ENCODE data around the gene CNGA4.

The CNGA4 gene

GRCh38 chr11:6238902-6239301 is at the start of gene CNGA4:
Gene CNGA4, plus strand, starts transcription at chr11:6239089. Its CDS starts 118 bp downstream, at chr11:6239207.
- no peak for DNase-seq

DNA sequence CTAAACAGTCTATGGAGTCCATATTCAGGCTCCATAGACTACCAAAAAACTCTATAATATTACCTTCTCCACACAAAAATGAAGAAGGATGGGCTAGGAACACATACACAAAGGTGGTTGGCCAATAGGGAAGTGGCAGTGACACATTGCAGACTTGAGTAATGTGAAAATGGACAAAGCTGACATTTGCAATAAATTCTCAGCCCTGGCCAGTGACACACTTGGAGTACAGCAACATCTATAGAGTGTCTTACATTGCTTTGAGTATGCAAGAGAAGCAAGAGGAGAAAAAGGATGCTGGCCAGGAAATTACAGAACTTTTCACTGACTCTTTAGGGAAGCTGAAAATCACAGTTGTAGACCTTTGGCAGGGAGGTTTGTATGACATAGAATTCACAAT is 47.1 kb upstream of the CNGA4 start:
- DNase-seq, result no peak

DNA sequence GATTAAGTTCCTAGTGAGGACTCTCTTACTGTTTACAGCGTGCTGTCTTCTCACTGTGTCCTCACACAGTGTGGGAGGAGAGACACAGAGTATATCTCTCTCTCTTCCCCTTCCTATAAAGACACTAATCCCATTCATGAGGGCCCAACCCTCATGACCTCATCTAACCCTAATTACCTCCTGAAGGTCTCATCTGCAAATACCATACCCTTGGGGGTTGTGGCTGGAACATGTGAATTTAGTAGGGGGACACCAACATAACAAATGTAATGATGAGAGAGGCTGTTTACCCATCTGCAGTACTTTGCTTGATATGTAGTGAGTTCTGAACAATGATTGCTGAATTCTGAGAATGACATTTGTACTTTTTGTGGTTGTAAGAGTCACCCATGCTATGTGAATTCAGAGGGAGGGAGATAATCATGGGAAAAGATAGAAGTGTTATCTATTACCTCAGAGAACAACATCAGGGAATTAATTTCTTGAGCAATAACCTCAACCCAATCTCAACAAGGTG is 44.8 kb upstream of the CNGA4 start:
- DNase-seq, result no peak

GRCh38 chr11:6196396-6196795 is 42.5 kb upstream of the CNGA4 start:
- DNase-seq, result no peak

GRCh38 chr11:6197466-6198200 is 41.3 kb upstream of the CNGA4 start:
- DNase-seq, result no peak

- DNase-seq, result no peak
Measured at GRCh38 chr11:6199174-6199810, 39.6 kb upstream of the CNGA4 start, which contains the start of gene OR52W1. Gene OR52W1, plus strand, starts transcription at chr11:6199224. Its CDS starts 0 bp downstream, at chr11:6199224.

DNA sequence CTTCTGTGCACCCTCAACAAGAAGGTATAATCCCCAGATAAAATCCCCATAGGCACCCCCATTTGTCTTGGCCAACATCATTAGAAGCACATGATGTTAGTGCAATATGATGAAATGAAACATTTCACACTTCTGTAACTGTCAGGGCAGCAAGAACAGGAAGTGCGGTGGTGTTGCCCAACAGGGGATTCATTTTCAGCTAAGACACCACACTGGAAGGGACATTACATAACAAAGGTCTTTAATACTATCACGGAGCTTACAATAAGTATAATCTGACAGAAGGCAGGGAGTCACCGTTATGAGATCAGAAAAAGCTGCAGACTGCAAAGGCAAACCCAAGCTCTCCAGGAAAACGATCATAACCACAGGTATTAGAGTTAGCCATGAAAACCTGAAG is 37.9 kb upstream of the CNGA4 start:
- no peak for DNase-seq

DNA sequence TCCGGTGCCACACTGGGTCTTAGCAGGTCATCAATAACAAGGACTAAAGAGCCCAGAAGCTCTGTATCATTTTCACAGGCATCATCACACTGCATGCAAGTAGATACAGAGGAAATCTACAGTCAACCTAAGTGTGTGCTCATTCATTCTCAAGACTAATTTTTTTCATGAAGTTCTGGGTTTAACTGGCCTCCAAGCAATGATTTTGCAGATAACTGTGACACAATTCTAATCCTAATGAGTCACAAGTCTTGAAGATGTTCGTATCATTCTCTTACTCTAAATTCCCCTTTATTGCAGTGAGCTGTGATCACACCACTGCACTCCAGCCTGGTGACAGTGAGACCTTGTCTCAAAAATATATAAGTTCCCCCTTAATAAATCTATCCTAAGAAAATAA is 37.4 kb upstream of the CNGA4 start:
- no peak for DNase-seq

GRCh38 chr11:6202041-6202440 is 36.8 kb upstream of the CNGA4 start:
- no peak for DNase-seq

DNA sequence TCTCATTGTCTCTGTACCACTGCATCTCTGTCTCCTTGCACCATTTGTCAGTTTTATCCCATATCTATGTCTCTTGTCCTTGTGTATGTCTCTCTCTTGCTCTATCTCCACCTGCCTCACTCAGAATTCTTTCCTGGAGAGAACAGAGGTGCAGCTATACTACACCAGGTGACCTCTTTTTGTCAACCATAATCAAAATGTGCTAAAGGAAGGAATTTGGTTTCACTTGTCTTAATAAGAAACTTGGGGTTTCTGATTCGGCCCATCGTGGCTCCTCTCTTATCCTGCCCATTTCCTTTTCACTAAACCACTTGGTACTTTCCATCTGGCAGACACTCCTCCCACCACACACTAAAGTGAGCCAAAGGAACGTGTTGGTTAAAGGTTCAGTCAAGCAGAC is 35.6 kb upstream of the CNGA4 start:
- DNase-seq, result no peak

DNA sequence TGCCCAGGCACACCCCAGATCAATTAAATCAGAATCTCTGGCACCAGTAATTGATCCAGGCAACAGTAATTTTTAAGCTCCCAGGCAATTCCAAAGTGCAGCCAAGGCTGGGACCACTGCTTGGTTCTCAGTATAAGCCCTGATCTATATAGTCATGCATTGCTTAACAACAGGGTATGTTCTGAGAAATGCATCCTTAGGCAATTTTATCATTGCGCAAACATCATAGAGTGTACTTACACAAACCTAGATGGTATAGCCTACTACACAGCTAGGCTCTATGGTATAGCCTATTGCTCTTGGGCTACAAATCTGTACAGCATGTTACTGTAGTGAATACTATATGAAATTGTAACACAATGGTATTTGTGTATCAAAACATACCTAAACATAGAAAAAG is 34.2 kb upstream of the CNGA4 start:
- DNase-seq, result no peak

- no peak for DNase-seq
Measured at GRCh38 chr11:6205366-6205765, 33.5 kb upstream of the CNGA4 start, which contains the start of gene C11orf42. Gene C11orf42, plus strand, starts transcription at chr11:6205557. Its CDS starts 59 bp downstream, at chr11:6205616.

GRCh38 chr11:6206456-6207180 is 32.3 kb upstream of the CNGA4 start:
- DNase-seq, result no peak

DNA sequence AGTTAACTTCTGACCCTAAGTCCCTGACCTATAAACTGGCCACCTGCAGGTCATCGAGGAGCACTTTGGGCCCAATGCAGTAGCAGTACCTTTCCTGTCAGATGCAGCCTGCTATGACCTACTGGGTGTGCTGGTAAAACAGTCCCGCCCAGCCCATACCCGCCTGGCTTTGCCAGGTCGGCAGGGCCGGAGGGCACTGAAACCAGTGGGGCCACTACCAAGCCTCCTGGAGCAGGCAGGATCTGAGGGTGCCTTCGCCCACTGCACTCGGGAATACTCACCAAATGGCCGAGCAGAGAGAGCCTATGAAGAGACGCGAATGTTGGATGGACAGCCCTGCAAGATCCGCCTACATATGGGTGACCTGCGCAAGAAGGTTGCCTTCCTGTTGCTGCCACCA is 29.1 kb upstream of the CNGA4 start:
- no peak for DNase-seq

DNA sequence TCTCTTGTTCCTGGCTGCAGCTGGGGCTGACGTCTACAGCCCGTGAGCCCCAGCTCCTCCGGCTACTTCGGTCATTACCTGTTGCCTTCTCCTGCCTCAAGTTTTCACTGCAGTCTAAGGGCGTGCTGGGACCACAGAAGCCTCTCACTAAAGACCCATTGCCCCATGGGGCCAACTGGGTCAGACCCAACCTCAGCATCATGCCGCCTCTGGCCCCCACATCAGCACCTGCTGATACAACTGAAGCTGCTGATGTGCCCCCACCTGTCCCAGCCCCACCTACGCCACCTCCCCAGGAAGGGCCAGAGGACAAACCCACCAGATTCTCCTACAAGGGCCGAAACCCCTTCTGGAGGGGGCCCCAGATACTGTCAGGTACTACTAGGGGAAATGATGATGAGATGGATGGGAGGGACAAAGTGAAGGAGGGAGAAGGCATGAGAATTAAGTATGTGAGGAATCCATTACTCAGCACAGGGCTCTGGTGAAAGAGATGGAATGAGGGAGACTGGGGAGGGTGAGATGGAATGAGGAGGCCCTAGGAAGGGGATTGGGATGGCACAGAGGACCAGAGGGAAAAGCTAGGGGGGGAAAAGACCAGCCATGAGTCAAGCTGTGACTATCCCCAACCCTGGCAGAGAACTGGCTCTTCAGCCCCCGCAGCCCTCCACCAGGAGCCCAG is 28.5 kb upstream of the CNGA4 start:
- DNase-seq, result no peak

DNA sequence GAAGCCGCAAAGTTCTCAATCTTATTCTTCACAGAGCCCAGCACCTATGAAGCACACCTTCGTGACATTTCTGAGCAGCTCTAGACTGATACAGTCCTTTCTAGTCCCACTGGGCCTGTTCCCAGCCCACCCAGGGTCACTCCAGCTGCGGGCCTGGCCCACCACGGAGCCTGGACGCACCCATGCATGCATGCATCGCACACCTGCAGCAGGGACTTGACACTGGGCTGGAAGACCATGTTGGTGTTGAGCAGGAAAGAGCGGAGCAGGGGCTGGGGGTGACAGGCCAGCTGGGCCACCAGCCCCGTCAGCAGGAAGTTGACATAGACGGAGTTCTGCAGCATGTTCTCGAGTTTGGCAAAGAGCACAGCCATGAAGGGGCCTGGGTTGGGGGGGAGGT is 24.4 kb upstream of the CNGA4 start:
- DNase-seq, result no peak

DNA sequence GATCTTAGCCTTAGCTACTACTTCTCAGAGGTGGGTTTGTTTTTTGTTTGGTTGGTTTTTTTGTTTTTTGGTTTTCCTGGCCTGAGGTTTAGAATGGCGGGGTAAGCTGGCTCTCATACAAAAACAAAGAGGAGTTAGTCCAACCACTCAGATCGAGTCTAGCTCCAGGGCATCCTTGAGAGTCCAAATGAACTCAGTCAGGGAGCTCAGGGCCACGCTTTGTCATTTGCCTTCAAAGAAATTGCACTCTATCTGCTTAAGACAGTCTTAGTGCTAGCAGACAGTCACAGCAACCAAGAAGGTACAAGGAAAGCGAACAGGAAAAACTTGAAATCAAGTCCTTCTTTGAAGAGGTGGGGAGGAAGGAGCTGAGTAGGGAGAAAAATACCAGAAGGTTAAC is 22.4 kb upstream of the CNGA4 start:
- no peak for DNase-seq

DNA sequence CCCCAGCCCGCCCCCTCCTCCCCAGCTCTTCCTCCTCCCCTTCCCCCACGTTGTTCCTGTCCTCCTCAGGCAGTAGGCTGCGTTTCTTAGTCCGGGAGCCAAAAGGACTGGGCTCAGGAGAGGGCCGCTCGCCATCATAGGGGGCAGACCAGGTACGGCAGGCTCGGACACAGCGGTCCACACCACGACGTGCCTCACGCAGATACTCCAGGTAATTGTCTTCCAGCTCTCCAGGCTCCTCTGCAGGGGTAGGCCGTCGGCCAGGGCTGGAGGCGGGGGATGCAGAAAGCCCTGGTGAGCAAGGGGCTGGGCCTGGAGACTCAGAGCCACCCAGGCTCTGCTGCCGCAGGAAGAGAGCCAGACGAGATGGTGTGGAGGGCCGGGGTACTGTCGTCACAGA is 21.2 kb upstream of the CNGA4 start:
- DNase-seq, result no peak

GRCh38 chr11:6219359-6219758 is 19.5 kb upstream of the CNGA4 start:
- no peak for DNase-seq

DNA sequence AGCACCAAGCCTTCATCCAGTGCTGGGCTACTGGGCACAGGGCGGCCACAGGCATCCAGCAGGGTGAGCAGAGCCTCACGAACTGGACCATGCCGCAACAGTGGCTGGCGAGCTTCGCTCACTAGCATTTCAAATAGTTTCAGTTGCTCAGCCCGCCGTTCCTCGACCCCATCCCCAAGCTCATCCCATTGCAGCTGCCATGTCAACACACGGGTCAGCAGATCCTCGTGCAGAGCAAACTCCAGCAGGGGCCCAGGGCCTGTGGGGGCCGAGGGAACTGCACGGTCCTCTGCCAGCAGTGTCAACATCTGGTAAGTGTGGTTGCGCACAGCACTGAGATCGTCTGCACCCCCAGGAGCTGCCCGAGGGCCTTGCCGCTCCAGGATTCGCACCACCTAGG is 15.0 kb upstream of the CNGA4 start:
- DNase-seq, result no peak

DNA sequence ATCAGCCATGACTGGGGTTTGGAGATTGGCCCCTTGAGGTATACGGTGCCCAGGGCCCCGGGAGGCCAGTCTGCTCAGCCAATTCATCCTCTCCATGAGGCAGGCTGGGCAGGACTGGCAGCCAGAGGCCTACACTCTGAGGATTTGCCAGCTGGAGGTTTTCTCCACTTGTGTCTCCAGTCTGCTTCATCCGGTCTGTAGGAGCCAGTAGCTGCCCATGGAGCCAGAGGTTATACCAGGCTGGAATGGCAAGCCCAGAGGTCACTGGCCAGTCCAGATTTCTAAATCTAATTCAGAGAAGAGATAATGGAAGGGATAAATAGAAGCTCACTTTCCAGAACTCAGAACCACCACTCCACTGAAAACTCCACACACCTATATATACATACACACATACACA is 14.5 kb upstream of the CNGA4 start:
- DNase-seq, result no peak

GRCh38 chr11:6225024-6225423 is 13.9 kb upstream of the CNGA4 start:
- no peak for DNase-seq

DNA sequence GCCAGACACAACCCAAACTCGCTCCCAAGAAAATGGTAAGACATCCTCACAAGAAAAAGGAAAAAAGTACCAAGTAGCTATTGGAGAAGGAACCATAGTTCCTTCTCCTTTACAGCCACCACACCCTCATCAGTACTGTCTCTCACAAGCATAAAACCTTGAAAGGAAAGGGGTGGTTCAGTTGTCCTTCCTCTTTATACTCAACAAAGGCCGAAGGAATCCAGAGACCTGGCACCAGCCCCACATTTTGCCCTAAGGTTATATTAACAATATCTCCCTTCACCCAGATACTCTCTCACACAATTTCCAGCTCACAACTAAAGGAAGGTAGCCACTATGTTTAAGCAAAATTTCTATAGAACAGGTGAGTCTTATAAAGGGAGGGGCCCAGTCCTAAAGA is 13.0 kb upstream of the CNGA4 start:
- DNase-seq, result no peak

All from activated T-cell treated with anti-CD3 and anti-CD28 coated beads, Interleukin-2, amount 50 U/mL, for 1 hour (primary cell).